K562 (cell line): ENCODE results near the gene DYNC2H1.

Source experiments
- ARID1B ChIP-seq: fragments of 450-650 bp; IDR thresholded peaks from 2 replicates; pipeline ENCODE4 v1.6.1; 2016; ENCODE audit warnings: antibody characterized with exemption, mild to moderate bottlenecking, inconsistent platforms
- BRCA1 ChIP-seq, 2 experiments: fragments of 450-650 bp in 1 of 2; sonication (generic) in 1 of 2; formaldehyde crosslinking in 1 of 2; IDR thresholded peaks; 2 replicates each; pipeline versions ENCODE4 v1.5.0 to v1.6.1; 2017 to 2020; ENCODE audit warnings: mild to moderate bottlenecking in 1 of 2, missing genetic modification reagents in 1 of 2
- EP300 ChIP-seq: IDR thresholded peaks from 2 replicates; pipeline ENCODE4 v1.6.1; 2012; ENCODE audit warnings: low read length, improper control_type of control experiment
- KAT8 ChIP-seq: fragments of 450-650 bp; IDR thresholded peaks from 2 replicates; pipeline ENCODE4 v1.6.1; 2016; ENCODE audit warnings: low read depth, mild to moderate bottlenecking
- MAFK ChIP-seq: IDR thresholded peaks from 2 replicates; pipeline ENCODE4 v1.6.1; 2011; ENCODE audit warnings: low read length, improper control_type of control experiment
- PHF21A ChIP-seq: fragments of 450-650 bp; IDR thresholded peaks from 2 replicates; pipeline ENCODE4 v1.6.1; 2017; ENCODE audit warnings: low read depth, borderline replicate concordance
- RCOR1 ChIP-seq, 2 experiments: IDR thresholded peaks; 2 replicates each; pipeline ENCODE4 v1.6.1; 2012; ENCODE audit warnings: low read depth in 2 of 2, low read length in 2 of 2, borderline replicate concordance in 1 of 2, improper control_type of control experiment in 1 of 2
- SMC3 ChIP-seq: conservative IDR thresholded peaks from 2 replicates; pipeline ENCODE4 v1.6.1; 2011; ENCODE audit warnings: low read depth, low read length, improper control_type of control experiment; ENCODE audit not compliant: insufficient read depth
- TF ChIP-seq, protein P1 (sequence below), 3 experiments: IDR thresholded peaks in 2 of 3; conservative IDR thresholded peaks in 1 of 3; 2 replicates each; pipeline ENCODE4 v1.5.1; 2011 to 2012; ENCODE audit warnings: low read length in 3 of 3, mild to moderate bottlenecking in 3 of 3, control low read depth in 2 of 3, improper control_type of control experiment in 1 of 3, inconsistent platforms in 1 of 3, low read depth in 1 of 3, mixed read lengths in 1 of 3, moderate library complexity in 1 of 3; ENCODE audit not compliant: insufficient read depth in 2 of 3
- TF ChIP-seq, protein P2 (sequence below): fragments of 450-650 bp; IDR thresholded peaks from 2 replicates; pipeline ENCODE4 v1.6.1; 2016; ENCODE audit warnings: low read depth
- TF ChIP-seq, protein P3 (sequence below): fragments of 450-650 bp; formaldehyde crosslinking; IDR thresholded peaks from 2 replicates; pipeline ENCODE4 v1.4.0; 2020; ENCODE audit warnings: mild to moderate bottlenecking, moderate library complexity

DNA sequence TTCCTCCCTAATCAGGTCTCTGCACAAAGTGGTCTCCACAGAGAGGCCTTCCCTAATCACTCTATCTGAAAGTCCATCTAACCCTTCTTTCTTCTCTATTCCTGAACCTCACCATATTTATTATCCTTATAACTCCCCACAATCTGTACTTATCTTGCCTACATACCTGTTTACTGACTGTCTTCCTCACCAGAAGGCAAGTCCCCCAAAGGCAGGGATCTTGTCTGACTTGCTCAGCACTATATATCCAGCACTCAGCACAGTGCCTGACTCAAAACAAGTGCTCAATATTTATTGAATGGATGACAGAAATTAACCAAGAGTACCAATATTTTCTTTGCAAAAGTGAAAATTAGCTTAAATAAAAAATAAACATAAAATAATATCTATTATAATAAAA, 22.8 kb upstream of the DYNC2H1 start:
- no peak for TF ChIP-seq PHF21A
- TF ChIP-seq BRCA1 (IDR thresholded peaks at IDR 0.05) = no peak
- TF ChIP-seq BRCA1 (CRISPR knock-in tag; IDR thresholded peaks at IDR 0.05) = no peak
- TF ChIP-seq, protein P1, sequence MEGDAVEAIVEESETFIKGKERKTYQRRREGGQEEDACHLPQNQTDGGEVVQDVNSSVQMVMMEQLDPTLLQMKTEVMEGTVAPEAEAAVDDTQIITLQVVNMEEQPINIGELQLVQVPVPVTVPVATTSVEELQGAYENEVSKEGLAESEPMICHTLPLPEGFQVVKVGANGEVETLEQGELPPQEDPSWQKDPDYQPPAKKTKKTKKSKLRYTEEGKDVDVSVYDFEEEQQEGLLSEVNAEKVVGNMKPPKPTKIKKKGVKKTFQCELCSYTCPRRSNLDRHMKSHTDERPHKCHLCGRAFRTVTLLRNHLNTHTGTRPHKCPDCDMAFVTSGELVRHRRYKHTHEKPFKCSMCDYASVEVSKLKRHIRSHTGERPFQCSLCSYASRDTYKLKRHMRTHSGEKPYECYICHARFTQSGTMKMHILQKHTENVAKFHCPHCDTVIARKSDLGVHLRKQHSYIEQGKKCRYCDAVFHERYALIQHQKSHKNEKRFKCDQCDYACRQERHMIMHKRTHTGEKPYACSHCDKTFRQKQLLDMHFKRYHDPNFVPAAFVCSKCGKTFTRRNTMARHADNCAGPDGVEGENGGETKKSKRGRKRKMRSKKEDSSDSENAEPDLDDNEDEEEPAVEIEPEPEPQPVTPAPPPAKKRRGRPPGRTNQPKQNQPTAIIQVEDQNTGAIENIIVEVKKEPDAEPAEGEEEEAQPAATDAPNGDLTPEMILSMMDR (IDR thresholded peaks at IDR 0.05 in 2 of 3, conservative IDR thresholded peaks at IDR 0.05 in 1 of 3; ENCODE audit: insufficient read depth in 2 of 3, low read depth in 1 of 3, low read length in 3 of 3) = no peak
- TF ChIP-seq SMC3 = no peak
- TF ChIP-seq, protein P2, sequence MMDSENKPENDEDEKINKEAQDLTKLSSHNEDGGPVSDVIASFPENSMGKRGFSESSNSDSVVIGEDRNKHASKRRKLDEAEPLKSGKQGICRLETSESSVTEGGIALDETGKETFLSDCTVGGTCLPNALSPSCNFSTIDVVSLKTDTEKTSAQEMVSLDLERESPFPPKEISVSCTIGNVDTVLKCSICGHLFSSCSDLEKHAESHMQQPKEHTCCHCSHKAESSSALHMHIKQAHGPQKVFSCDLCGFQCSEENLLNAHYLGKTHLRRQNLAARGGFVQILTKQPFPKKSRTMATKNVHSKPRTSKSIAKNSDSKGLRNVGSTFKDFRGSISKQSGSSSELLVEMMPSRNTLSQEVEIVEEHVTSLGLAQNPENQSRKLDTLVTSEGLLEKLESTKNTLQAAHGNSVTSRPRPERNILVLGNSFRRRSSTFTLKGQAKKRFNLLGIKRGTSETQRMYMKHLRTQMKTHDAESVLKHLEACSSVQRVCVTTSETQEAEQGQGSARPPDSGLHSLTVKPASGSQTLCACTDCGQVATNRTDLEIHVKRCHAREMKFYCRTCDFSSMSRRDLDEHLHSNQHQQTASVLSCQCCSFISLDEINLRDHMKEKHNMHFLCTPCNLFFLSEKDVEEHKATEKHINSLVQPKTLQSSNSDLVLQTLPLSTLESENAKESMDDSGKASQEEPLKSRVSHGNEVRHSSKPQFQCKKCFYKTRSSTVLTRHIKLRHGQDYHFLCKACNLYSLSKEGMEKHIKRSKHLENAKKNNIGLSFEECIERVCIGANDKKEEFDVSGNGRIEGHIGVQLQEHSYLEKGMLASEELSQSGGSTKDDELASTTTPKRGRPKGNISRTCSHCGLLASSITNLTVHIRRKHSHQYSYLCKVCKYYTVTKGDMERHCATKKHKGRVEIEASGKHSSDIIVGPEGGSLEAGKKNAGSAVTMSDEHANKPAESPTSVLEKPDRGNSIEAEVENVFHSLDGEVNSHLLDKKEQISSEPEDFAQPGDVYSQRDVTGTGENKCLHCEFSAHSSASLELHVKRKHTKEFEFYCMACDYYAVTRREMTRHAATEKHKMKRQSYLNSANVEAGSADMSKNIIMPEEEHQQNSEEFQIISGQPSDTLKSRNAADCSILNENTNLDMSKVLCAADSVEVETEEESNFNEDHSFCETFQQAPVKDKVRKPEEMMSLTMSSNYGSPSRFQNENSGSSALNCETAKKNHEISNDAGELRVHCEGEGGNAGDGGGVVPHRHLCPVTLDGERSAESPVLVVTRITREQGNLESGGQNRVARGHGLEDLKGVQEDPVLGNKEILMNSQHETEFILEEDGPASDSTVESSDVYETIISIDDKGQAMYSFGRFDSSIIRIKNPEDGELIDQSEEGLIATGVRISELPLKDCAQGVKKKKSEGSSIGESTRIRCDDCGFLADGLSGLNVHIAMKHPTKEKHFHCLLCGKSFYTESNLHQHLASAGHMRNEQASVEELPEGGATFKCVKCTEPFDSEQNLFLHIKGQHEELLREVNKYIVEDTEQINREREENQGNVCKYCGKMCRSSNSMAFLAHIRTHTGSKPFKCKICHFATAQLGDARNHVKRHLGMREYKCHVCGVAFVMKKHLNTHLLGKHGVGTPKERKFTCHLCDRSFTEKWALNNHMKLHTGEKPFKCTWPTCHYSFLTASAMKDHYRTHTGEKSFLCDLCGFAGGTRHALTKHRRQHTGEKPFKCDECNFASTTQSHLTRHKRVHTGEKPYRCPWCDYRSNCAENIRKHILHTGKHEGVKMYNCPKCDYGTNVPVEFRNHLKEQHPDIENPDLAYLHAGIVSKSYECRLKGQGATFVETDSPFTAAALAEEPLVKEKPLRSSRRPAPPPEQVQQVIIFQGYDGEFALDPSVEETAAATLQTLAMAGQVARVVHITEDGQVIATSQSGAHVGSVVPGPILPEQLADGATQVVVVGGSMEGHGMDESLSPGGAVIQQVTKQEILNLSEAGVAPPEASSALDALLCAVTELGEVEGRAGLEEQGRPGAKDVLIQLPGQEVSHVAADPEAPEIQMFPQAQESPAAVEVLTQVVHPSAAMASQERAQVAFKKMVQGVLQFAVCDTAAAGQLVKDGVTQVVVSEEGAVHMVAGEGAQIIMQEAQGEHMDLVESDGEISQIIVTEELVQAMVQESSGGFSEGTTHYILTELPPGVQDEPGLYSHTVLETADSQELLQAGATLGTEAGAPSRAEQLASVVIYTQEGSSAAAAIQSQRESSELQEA = no peak
- TF ChIP-seq, protein P3, sequence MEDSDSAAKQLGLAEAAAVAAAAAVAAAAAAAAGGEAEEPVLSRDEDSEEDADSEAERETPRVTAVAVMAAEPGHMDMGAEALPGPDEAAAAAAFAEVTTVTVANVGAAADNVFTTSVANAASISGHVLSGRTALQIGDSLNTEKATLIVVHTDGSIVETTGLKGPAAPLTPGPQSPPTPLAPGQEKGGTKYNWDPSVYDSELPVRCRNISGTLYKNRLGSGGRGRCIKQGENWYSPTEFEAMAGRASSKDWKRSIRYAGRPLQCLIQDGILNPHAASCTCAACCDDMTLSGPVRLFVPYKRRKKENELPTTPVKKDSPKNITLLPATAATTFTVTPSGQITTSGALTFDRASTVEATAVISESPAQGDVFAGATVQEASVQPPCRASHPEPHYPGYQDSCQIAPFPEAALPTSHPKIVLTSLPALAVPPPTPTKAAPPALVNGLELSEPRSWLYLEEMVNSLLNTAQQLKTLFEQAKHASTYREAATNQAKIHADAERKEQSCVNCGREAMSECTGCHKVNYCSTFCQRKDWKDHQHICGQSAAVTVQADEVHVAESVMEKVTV (CRISPR knock-in tag) = no peak
- TF ChIP-seq RCOR1 (IDR thresholded peaks at IDR 0.05; ENCODE audit: borderline replicate concordance in 1 of 2, low read depth in 2 of 2, low read length in 2 of 2) = no peak
- TF ChIP-seq KAT8 = no peak
- no peak for TF ChIP-seq EP300
- no peak for TF ChIP-seq ARID1B
- TF ChIP-seq MAFK = no peak
